HepG2 (cell line): Measurements from ENCODE around the gene PDE4D. TPM values are rescaled to one million over a fixed set of nuclear protein-coding genes. Genes with fewer than 3 reads are reported as not detected.

ENCODE experiments used
- ATAC-seq: fragments of 200-7000 bp; cut with Tn5 transposase; 3 replicates; pipeline ENCODE4 v1.9.1; 2020; ENCODE audit warnings: mild to moderate bottlenecking, moderate library complexity
- BruUV-seq: library from RNA; stranded (reverse); fragments of 400-500 nt; replicated peaks from 2 replicates; lab custom pipeline; 2021; lab: Mats Ljungman, UMichigan
- CTCF ChIA-PET: fragments of 300-600 bp; formaldehyde crosslinking; extraction: SDS; loops from one replicate; lab custom pipeline; 2021; ENCODE audit warnings: low total read pairs, inconsistent platforms, low intra/inter-chr PET ratio; lab: Yijun Ruan, JAX
- POLR2A ChIA-PET: fragments of 350-600 bp; sonication (Branson Sonifier 250); formaldehyde crosslinking; loops from one replicate; lab custom pipeline; 2020; ENCODE audit warnings: antibody characterized with exemption, inconsistent platforms; lab: Yijun Ruan, JAX
- DNase-seq: peaks from one replicate; pipeline ENCODE4 v3.0.0-alpha.2; 2015; ENCODE audit warnings: low spot score
- FAIRE-seq: peaks from 3 replicates; lab custom pipeline; 2011; peaks lifted over from hg19 to GRCh38; lab: Jason Lieb, UNC
- H2AFZ ChIP-seq: one replicate; pipeline ENCODE4 v1.6.1; 2011; ENCODE audit warnings: low read length, inconsistent platforms
- H3K27ac ChIP-seq: fragments of 300-600 bp; 3 replicates; pipeline ENCODE4 v1.8.0; 2011; ENCODE audit warnings: mixed run types, mild to moderate bottlenecking, mixed read lengths, low read length, inconsistent platforms; ENCODE audit not compliant: insufficient read depth; ENCODE audit errors: extremely low read length
- H3K27me3 ChIP-seq, 2 experiments: fragments of 200-600 bp in 1 of 2; 2 replicates in 1 of 2; 3 replicates in 1 of 2; pipeline versions ENCODE4 v1.6.0 to v1.8.0; 2011; ENCODE audit warnings: low read length in 2 of 2, mild to moderate bottlenecking in 2 of 2, moderate library complexity in 2 of 2, inconsistent platforms in 1 of 2; ENCODE audit not compliant: insufficient read depth in 2 of 2, control insufficient read depth in 1 of 2
- H3K36me3 ChIP-seq, 2 experiments: fragments of 200-600 bp in 1 of 2; replicated peaks in 1 of 2; 2 replicates in 1 of 2; 3 replicates in 1 of 2; pipeline versions ENCODE4 v1.5.1 to v1.8.0; 2011; ENCODE audit warnings: low read length in 2 of 2, inconsistent platforms in 1 of 2; ENCODE audit not compliant: insufficient read depth in 2 of 2, control insufficient read depth in 1 of 2
- H3K4me1 ChIP-seq: 2 replicates; pipeline ENCODE4 v1.5.1; 2012; ENCODE audit warnings: low read length, inconsistent platforms; ENCODE audit not compliant: insufficient read depth
- H3K4me2 ChIP-seq: 2 replicates; pipeline ENCODE4 v1.6.0; 2011; ENCODE audit warnings: low read depth, low read length, inconsistent platforms
- H3K4me3 ChIP-seq, 3 experiments: fragments of 200-600 bp in 1 of 3; sonication (generic), shearing (Covaris generic) in 1 of 3; replicated peaks in 1 of 3; 2 replicates each; pipeline ENCODE4 v1.5.1; 2011 to 2016; ENCODE audit warnings: low read length in 3 of 3, inconsistent platforms in 2 of 3, low read depth in 2 of 3, mild to moderate bottlenecking in 2 of 3, control low read depth in 1 of 3, mixed read lengths in 1 of 3; ENCODE audit not compliant: insufficient read depth in 1 of 3
- H3K79me2 ChIP-seq: one replicate; pipeline ENCODE4 v1.6.1; 2011; ENCODE audit warnings: low read length, inconsistent platforms; ENCODE audit not compliant: insufficient read depth
- H3K9ac ChIP-seq: 2 replicates; pipeline ENCODE4 v1.6.0; 2011; ENCODE audit warnings: mild to moderate bottlenecking, low read depth, low read length, inconsistent platforms; ENCODE audit not compliant: insufficient read depth
- H3K9me3 ChIP-seq: 2 replicates; pipeline ENCODE4 v1.5.1; 2012; ENCODE audit warnings: mild to moderate bottlenecking, low read length
- H4K20me1 ChIP-seq: 2 replicates; pipeline ENCODE4 v1.6.0; 2011; ENCODE audit warnings: inconsistent platforms, mild to moderate bottlenecking, low read length, moderate library complexity; ENCODE audit not compliant: insufficient read depth
- CREB1 ChIP-seq, 2 experiments: fragments of 450-650 bp in 1 of 2; IDR thresholded peaks; 2 replicates each; pipeline ENCODE4 v1.6.1; 2016 to 2017; ENCODE audit warnings: control low read depth in 1 of 2, mild to moderate bottlenecking in 1 of 2, missing compliant biosample characterization in 1 of 2, missing genetic modification characterization in 1 of 2
- FOXP4 ChIP-seq: sonication (generic); formaldehyde crosslinking; IDR thresholded peaks from 2 replicates; pipeline ENCODE4 v1.4.0; 2020; ENCODE audit warnings: missing genetic modification reagents
- HNRNPUL1 ChIP-seq: fragments of 200-400 bp; formaldehyde crosslinking; IDR thresholded peaks from 2 replicates; pipeline ENCODE4 v1.6.1; 2017; ENCODE audit warnings: low read depth, mild to moderate bottlenecking, low read length, moderate library complexity
- IKZF4 ChIP-seq: sonication (generic); formaldehyde crosslinking; IDR thresholded peaks from 2 replicates; pipeline ENCODE4 v1.5.1; 2020; ENCODE audit warnings: borderline replicate concordance, mild to moderate bottlenecking, low read depth, missing genetic modification reagents; ENCODE audit errors: not compliant biosample characterization
- KMT2A ChIP-seq: sonication (generic); formaldehyde crosslinking; IDR thresholded peaks from 2 replicates; pipeline ENCODE4 v1.4.0; 2020; ENCODE audit warnings: missing genetic modification reagents
- MTA1 ChIP-seq: sonication (generic); formaldehyde crosslinking; IDR thresholded peaks from 2 replicates; pipeline ENCODE4 v1.4.0; 2020; ENCODE audit warnings: missing genetic modification reagents, mild to moderate bottlenecking, borderline replicate concordance
- REPIN1 ChIP-seq: sonication (generic); formaldehyde crosslinking; IDR thresholded peaks from 2 replicates; pipeline ENCODE4 v1.8.0; 2022; ENCODE audit warnings: missing genetic modification reagents, low read depth, mild to moderate bottlenecking, borderline replicate concordance
- RFX5 ChIP-seq: IDR thresholded peaks from 2 replicates; pipeline ENCODE4 v1.6.1; 2011; ENCODE audit warnings: low read depth, low read length, improper control_type of control experiment
- SRF ChIP-seq: IDR thresholded peaks from 2 replicates; pipeline ENCODE4 v1.6.1; 2011; ENCODE audit warnings: mild to moderate bottlenecking, low read depth, low read length, moderate library complexity
- TBP ChIP-seq: sonication (generic); formaldehyde crosslinking; IDR thresholded peaks from 2 replicates; pipeline ENCODE4 v1.5.0; 2020; ENCODE audit warnings: missing genetic modification reagents
- ZBTB2 ChIP-seq: sonication (generic); formaldehyde crosslinking; IDR thresholded peaks from 2 replicates; pipeline ENCODE4 v1.8.0; 2022; ENCODE audit warnings: low read depth, missing genetic modification reagents
- ZGPAT ChIP-seq: IDR thresholded peaks from 2 replicates; pipeline ENCODE4 v1.6.1; 2016; ENCODE audit warnings: mild to moderate bottlenecking
- ZNF382 ChIP-seq: sonication (generic); formaldehyde crosslinking; IDR thresholded peaks from 2 replicates; pipeline ENCODE4 v1.5.0; 2020; ENCODE audit warnings: missing genetic modification reagents, mild to moderate bottlenecking, borderline replicate concordance
- ZNF605 ChIP-seq: sonication (generic); formaldehyde crosslinking; IDR thresholded peaks from 2 replicates; pipeline ENCODE4 v1.8.0; 2022; ENCODE audit warnings: mild to moderate bottlenecking, missing genetic modification reagents
- WGBS: methylation state at CpG from one replicate; pipeline ENCODE4 v1.1.6; 2017; ENCODE audit warnings: low lambda C conversion rate; 5-methylcytosine and 5-hydroxymethylcytosine counted together
- in situ Hi-C: cut with HindIII; loops from 2 replicates; pipeline ENCODE4 v1.10.0; 2017; ENCODE audit warnings: low pct_unique_long_range_greater_than_20kb; ENCODE audit not compliant: extremely low pct_ligation_motif_present
- intact Hi-C: fragments of 100-400 bp; cut with micrococcal nuclease; formaldehyde crosslinking; loops from one replicate; pipeline ENCODE4 v1.10.0; 2022; ENCODE audit not compliant: unreplicated experiment
- polyA plus RNA-seq, 8 experiments: library from polyadenylated mRNA; depleted of rRNA in 3 of 8; stranded (reverse) in 7 of 8; unstranded in 1 of 8; fragments of >200 nt; fragmentation: Illumina TruSeq in 4 of 8; extraction: Trizol in 4 of 8; gene quantifications; 2 replicates each; pipeline versions ENCODE4 v1.2.1 to v1.2.3, GENCODE V29; 2011 to 2016; ENCODE audit warnings: low read depth in 4 of 8, missing spikeins in 1 of 8, mixed read lengths in 1 of 8; ENCODE audit not compliant: insufficient read depth in 1 of 8
- total RNA-seq, 5 experiments: library from RNA; depleted of rRNA; stranded (reverse); fragments of >200 nt; fragmentation: Illumina TruSeq; extraction: Trizol; gene quantifications; 2 replicates each; pipeline ENCODE4 v1.2.3, GENCODE V29; 2016; ENCODE audit warnings: low read depth in 1 of 5
- TF ChIP-seq, protein P1 (sequence below): sonication (generic); formaldehyde crosslinking; IDR thresholded peaks from 2 replicates; pipeline ENCODE4 v1.4.0; 2020; ENCODE audit warnings: missing genetic modification reagents, borderline replicate concordance

PDE4D gene
- total and polyA plus RNA-seq, 2 of the 13 experiments (the other 11 are each of a cell fraction or from before 2014, with no cell fraction given) = 7.0 to 12.2 TPM

- Histone ChIP-seq H3K79me2 (no peaks in the 10 kb centered on the region), H3K9me3 (no peaks in the 10 kb centered on the region), H3K36me3 (no peaks in the 10 kb centered on the region), H3K9ac (no peak overlapping the region), H3K4me2 (no peak overlapping the region), H3K4me3 (no peak overlapping the region), H3K27ac (no peak overlapping the region), H4K20me1 (no peaks in the 10 kb centered on the region), H2AFZ (no peak overlapping the region), H3K4me1 (peaks cover 8% of the 10 kb centered on the region), H3K27me3 (no peaks in the 10 kb centered on the region)
- intact Hi-C loops (no loop called here), in situ Hi-C loops (no loop called here)
- ChIA-PET CTCF (no interaction called here), POLR2A (no interaction called here)
- DNase-seq (no peak), FAIRE-seq (no peak), ATAC-seq (no peak)
- 69% methylated on average over 6 of the region's 6 CpGs for WGBS
- no TSS peak for BruUV-seq
- TF ChIP-seq FOXP4 (CRISPR knock-in tag) (no peak), REPIN1 (CRISPR knock-in tag) (no peak), HNRNPUL1 (no peak), TBP (CRISPR knock-in tag) (no peak), ZGPAT (CRISPR knock-in tag) (no peak), ZBTB2 (CRISPR knock-in tag) (no peak), MTA1 (CRISPR knock-in tag) (no peak), IKZF4 (CRISPR knock-in tag) (no peak), KMT2A (no peak), RFX5 (no peak), ZNF382 (CRISPR knock-in tag) (no peak), CREB1 (IDR thresholded peaks at IDR 0.05) (no peak), CREB1 (CRISPR knock-in tag; IDR thresholded peaks at IDR 0.05) (no peak), SRF (no peak), ZNF605 (CRISPR knock-in tag) (no peak)
- TF ChIP-seq, protein P1, sequence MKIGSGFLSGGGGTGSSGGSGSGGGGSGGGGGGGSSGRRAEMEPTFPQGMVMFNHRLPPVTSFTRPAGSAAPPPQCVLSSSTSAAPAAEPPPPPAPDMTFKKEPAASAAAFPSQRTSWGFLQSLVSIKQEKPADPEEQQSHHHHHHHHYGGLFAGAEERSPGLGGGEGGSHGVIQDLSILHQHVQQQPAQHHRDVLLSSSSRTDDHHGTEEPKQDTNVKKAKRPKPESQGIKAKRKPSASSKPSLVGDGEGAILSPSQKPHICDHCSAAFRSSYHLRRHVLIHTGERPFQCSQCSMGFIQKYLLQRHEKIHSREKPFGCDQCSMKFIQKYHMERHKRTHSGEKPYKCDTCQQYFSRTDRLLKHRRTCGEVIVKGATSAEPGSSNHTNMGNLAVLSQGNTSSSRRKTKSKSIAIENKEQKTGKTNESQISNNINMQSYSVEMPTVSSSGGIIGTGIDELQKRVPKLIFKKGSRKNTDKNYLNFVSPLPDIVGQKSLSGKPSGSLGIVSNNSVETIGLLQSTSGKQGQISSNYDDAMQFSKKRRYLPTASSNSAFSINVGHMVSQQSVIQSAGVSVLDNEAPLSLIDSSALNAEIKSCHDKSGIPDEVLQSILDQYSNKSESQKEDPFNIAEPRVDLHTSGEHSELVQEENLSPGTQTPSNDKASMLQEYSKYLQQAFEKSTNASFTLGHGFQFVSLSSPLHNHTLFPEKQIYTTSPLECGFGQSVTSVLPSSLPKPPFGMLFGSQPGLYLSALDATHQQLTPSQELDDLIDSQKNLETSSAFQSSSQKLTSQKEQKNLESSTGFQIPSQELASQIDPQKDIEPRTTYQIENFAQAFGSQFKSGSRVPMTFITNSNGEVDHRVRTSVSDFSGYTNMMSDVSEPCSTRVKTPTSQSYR (CRISPR knock-in tag) = no peak
Measured at GRCh38 chr5:59090323-59090722, 803.2 kb downstream of the PDE4D start.
